ENCODE data around the gene BAIAP2. TPM values are rescaled to one million over a fixed set of nuclear protein-coding genes. Genes with fewer than 3 reads are reported as not detected.

Gene BAIAP2
- total RNA-seq, 1 donor from 2014 or later, result 4.3 TPM

- no peaks in the 10 kb centered on the region for H3K9me3 Mint-ChIP-seq
- H3K4me1 Mint-ChIP-seq (ENCODE audit: low read depth), result no peaks in the 10 kb centered on the region
These were observed 24.1 kb downstream of the BAIAP2 start for GRCh38 chr17:81059026-81059425.

GRCh38 chr17:81060416-81060815, 25.5 kb downstream of the BAIAP2 start:
- no peak overlapping the region for H3K4me3 Mint-ChIP-seq
- no peaks in the 10 kb centered on the region for H3K36me3 Mint-ChIP-seq (ENCODE audit: low read depth)
- peaks cover 2% of the 10 kb centered on the region for H3K27me3 Mint-ChIP-seq (ENCODE audit: insufficient read depth)
- intact Hi-C loops (cut with micrococcal nuclease), result no loop called here
- H3K4me1 Mint-ChIP-seq (ENCODE audit: low read depth), result no peaks in the 10 kb centered on the region
- DNase-seq (ENCODE audit: low spot score), result no peak
- H3K27ac Mint-ChIP-seq, result no peak overlapping the region
- no peaks in the 10 kb centered on the region for H3K9me3 Mint-ChIP-seq

More at GRCh38 chr17:81059026-81059425, 24.1 kb downstream of the BAIAP2 start:
- H3K27ac Mint-ChIP-seq, result no peak overlapping the region
- intact Hi-C loops (cut with micrococcal nuclease), result no loop called here
- no peak for DNase-seq (ENCODE audit: low spot score)
- H3K27me3 Mint-ChIP-seq (ENCODE audit: insufficient read depth), result peaks cover 2% of the 10 kb centered on the region
- H3K36me3 Mint-ChIP-seq (ENCODE audit: low read depth), result no peaks in the 10 kb centered on the region
- no peak overlapping the region for H3K4me3 Mint-ChIP-seq

- no peak overlapping the region for H3K4me3 Mint-ChIP-seq
- intact Hi-C loops (cut with micrococcal nuclease), result no loop called here
- H3K36me3 Mint-ChIP-seq (ENCODE audit: low read depth), result no peaks in the 10 kb centered on the region
- H3K9me3 Mint-ChIP-seq, result no peaks in the 10 kb centered on the region
- no peaks in the 10 kb centered on the region for H3K4me1 Mint-ChIP-seq (ENCODE audit: low read depth)
- no peak overlapping the region for H3K27ac Mint-ChIP-seq
- peaks cover 2% of the 10 kb centered on the region for H3K27me3 Mint-ChIP-seq (ENCODE audit: insufficient read depth)
- DNase-seq (ENCODE audit: low spot score), result no peak
These were observed 26.2 kb downstream of the BAIAP2 start for GRCh38 chr17:81061027-81061735.

- H3K27me3 Mint-ChIP-seq (ENCODE audit: insufficient read depth), result peaks cover 2% of the 10 kb centered on the region
- no peak overlapping the region for H3K27ac Mint-ChIP-seq
- H3K4me3 Mint-ChIP-seq, result no peak overlapping the region
- no peak for DNase-seq (ENCODE audit: low spot score)
- H3K4me1 Mint-ChIP-seq (ENCODE audit: low read depth), result no peaks in the 10 kb centered on the region
- intact Hi-C loops (cut with micrococcal nuclease), result no loop called here
- no peaks in the 10 kb centered on the region for H3K9me3 Mint-ChIP-seq
- no peaks in the 10 kb centered on the region for H3K36me3 Mint-ChIP-seq (ENCODE audit: low read depth)
These were observed 27.2 kb downstream of the BAIAP2 start for GRCh38 chr17:81062014-81062780.

GRCh38 chr17:81063106-81064093, 28.4 kb downstream of the BAIAP2 start:
- Mint-ChIP-seq H3K27me3 (ENCODE audit: insufficient read depth) (peaks cover 2% of the 10 kb centered on the region), H3K36me3 (ENCODE audit: low read depth) (no peaks in the 10 kb centered on the region), H3K4me3 (no peak overlapping the region), H3K4me1 (ENCODE audit: low read depth) (no peaks in the 10 kb centered on the region), H3K9me3 (no peaks in the 10 kb centered on the region), H3K27ac (no peak overlapping the region)
- intact Hi-C loops (cut with micrococcal nuclease), result no loop called here
- no peak for DNase-seq (ENCODE audit: low spot score)

GRCh38 chr17:81064678-81065475, 29.9 kb downstream of the BAIAP2 start:
- Mint-ChIP-seq H3K36me3 (ENCODE audit: low read depth) (no peaks in the 10 kb centered on the region), H3K27me3 (ENCODE audit: insufficient read depth) (no peaks in the 10 kb centered on the region), H3K27ac (no peak overlapping the region), H3K9me3 (no peaks in the 10 kb centered on the region), H3K4me1 (ENCODE audit: low read depth) (no peaks in the 10 kb centered on the region), H3K4me3 (no peak overlapping the region)
- intact Hi-C loops (cut with micrococcal nuclease), result no loop called here
- no peak for DNase-seq (ENCODE audit: low spot score)

- Mint-ChIP-seq H3K4me3 (no peak overlapping the region), H3K27ac (no peak overlapping the region), H3K9me3 (no peaks in the 10 kb centered on the region), H3K27me3 (ENCODE audit: insufficient read depth) (no peaks in the 10 kb centered on the region), H3K36me3 (ENCODE audit: low read depth) (no peaks in the 10 kb centered on the region), H3K4me1 (ENCODE audit: low read depth) (no peaks in the 10 kb centered on the region)
- DNase-seq (ENCODE audit: low spot score), result no peak
- intact Hi-C loops (cut with micrococcal nuclease), result no loop called here
These were observed 30.5 kb downstream of the BAIAP2 start for GRCh38 chr17:81065500-81065899.

GRCh38 chr17:81066072-81066471, 31.1 kb downstream of the BAIAP2 start:
- Mint-ChIP-seq H3K36me3 (ENCODE audit: low read depth) (no peaks in the 10 kb centered on the region), H3K4me3 (no peak overlapping the region), H3K27ac (no peak overlapping the region), H3K4me1 (ENCODE audit: low read depth) (no peaks in the 10 kb centered on the region), H3K9me3 (no peaks in the 10 kb centered on the region), H3K27me3 (ENCODE audit: insufficient read depth) (no peaks in the 10 kb centered on the region)
- intact Hi-C loops (cut with micrococcal nuclease), result no loop called here
- no peak for DNase-seq (ENCODE audit: low spot score)

- Mint-ChIP-seq H3K27me3 (ENCODE audit: insufficient read depth) (no peaks in the 10 kb centered on the region), H3K9me3 (no peaks in the 10 kb centered on the region), H3K4me1 (ENCODE audit: low read depth) (no peaks in the 10 kb centered on the region), H3K36me3 (ENCODE audit: low read depth) (no peaks in the 10 kb centered on the region), H3K27ac (no peak overlapping the region), H3K4me3 (no peak overlapping the region)
- intact Hi-C loops (cut with micrococcal nuclease), result no loop called here
- no peak for DNase-seq (ENCODE audit: low spot score)
These were observed 31.9 kb downstream of the BAIAP2 start for GRCh38 chr17:81066771-81067315.

GRCh38 chr17:81067391-81067811, 32.5 kb downstream of the BAIAP2 start:
- Mint-ChIP-seq H3K4me1 (ENCODE audit: low read depth) (no peaks in the 10 kb centered on the region), H3K27me3 (ENCODE audit: insufficient read depth) (no peaks in the 10 kb centered on the region), H3K27ac (no peak overlapping the region), H3K4me3 (no peak overlapping the region), H3K9me3 (no peaks in the 10 kb centered on the region), H3K36me3 (ENCODE audit: low read depth) (no peaks in the 10 kb centered on the region)
- DNase-seq (ENCODE audit: low spot score), result no peak
- intact Hi-C loops (cut with micrococcal nuclease), result no loop called here

- Mint-ChIP-seq H3K27me3 (ENCODE audit: insufficient read depth) (peaks cover 1% of the 10 kb centered on the region), H3K9me3 (no peaks in the 10 kb centered on the region), H3K4me3 (no peak overlapping the region), H3K36me3 (ENCODE audit: low read depth) (no peaks in the 10 kb centered on the region), H3K4me1 (ENCODE audit: low read depth) (no peaks in the 10 kb centered on the region), H3K27ac (no peak overlapping the region)
- intact Hi-C loops (cut with micrococcal nuclease), result no loop called here
- DNase-seq (ENCODE audit: low spot score), result no peak
These were observed 33.6 kb downstream of the BAIAP2 start for GRCh38 chr17:81068411-81069134.

Measured in activated T-helper 1 cell treated with anti-CD3 and anti-CD28 coated beads, Interleukin-12 subunit alpha, Interleukin-12 subunit beta, Interleukin-2, Interleukin-4 antibody, amounts not matched to agents 30 ng/mL and 10 ng/mL and 1 ng/mL, durations not matched to agents 14 hours and 24 hours and 36 hours (primary cell).